GM13976 (cell line): ENCODE results near the gene ADPRHL1.

Experiments used
- DNase-seq: peaks from one replicate; pipeline ENCODE4 v3.0.0; 2012; ENCODE audit warnings: low spot score
- CTCF ChIP-seq: IDR thresholded peaks from 2 replicates; pipeline ENCODE4 v1.5.1; 2012; ENCODE audit warnings: borderline replicate concordance, mild to moderate bottlenecking; ENCODE audit not compliant: insufficient read depth; ENCODE audit errors: extremely low read depth, missing control alignments, control extremely low read depth
- in situ Hi-C: fragments of 300-500 bp; cut with MboI; formaldehyde crosslinking; loops from one replicate; pipeline ENCODE4 v1.12.0; 2022; ENCODE audit warnings: low sequenced_read_pairs, mixed read lengths, inconsistent platforms; ENCODE audit not compliant: unreplicated experiment

The ADPRHL1 gene

GRCh38 chr13:113423520-113424163 lies 29.6 kb downstream of the ADPRHL1 start:
- in situ Hi-C loops: no loop called here
- no peak for DNase-seq
- no peak for TF ChIP-seq CTCF

GRCh38 chr13:113422807-113423519 lies 30.3 kb downstream of the ADPRHL1 start:
- in situ Hi-C loops: no loop called here
- no peak for TF ChIP-seq CTCF
- DNase-seq: no peak

GRCh38 chr13:113421673-113422270 lies 31.5 kb downstream of the ADPRHL1 start:
- no peak for TF ChIP-seq CTCF
- DNase-seq: no peak
- in situ Hi-C loops: no loop called here

- in situ Hi-C loops: no loop called here
- no peak for TF ChIP-seq CTCF
- DNase-seq: no peak
Observed at GRCh38 chr13:113420833-113421600, 32.3 kb downstream of the ADPRHL1 start.

- DNase-seq: no peak
- in situ Hi-C loops: no loop called here
- TF ChIP-seq CTCF: no peak
Observed at GRCh38 chr13:113420232-113420631, 33.1 kb downstream of the ADPRHL1 start.

- in situ Hi-C loops: no loop called here
- TF ChIP-seq CTCF: no peak
- DNase-seq: no peak
Observed at GRCh38 chr13:113419531-113420193, 33.6 kb downstream of the ADPRHL1 start.
